ENCODE results near the gene RASA4.
"Not testable (repeated sequence)": the region's sequence is repeated elsewhere in the genome, so short reads cannot be mapped to it uniquely, and the experiment has no call there.

The RASA4 gene

DNA sequence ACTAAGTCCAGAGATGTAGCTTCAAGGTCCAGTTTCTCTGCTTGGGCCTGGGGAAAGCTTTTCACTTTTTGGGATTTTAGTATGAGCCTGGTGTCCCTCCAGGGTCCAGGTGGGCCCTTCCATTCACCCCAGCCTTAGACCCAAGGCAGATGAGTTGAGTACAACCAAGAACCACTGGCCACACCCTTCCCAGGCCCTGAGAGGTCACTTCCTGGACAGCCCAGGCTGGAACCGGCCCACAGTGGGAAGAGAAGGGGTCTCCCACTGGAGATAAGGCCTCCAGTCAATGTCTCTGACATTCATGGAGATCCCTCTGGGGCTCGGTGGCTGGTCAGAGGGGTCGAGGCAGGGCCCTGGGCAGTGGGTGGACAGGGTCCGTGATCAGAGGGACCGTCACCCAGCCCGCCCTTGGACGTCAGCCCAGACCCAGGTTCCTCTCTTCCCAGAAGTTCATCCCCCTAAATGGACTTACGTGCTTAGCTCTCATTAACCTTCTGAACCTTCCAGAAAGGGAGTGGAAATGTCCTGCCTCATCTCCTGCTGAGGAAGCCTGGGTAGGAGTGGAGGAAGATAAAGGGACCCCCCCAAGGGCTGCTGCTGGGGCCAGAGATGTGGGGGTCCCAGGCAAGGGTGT, 10.8 kb upstream of the RASA4 start:
- H3K27me3 ChIP-seq (ENCODE audit: insufficient read depth, low read length); H3K79me2 ChIP-seq (ENCODE audit: control insufficient read depth, insufficient read depth, low read length, unreplicated experiment); H3K27ac ChIP-seq (ENCODE audit: low read depth, low read length); H3K4me1 ChIP-seq (ENCODE audit: control insufficient read depth, insufficient read depth, low read length, unreplicated experiment); H3K36me3 ChIP-seq (ENCODE audit: insufficient read depth, low read length); H2AFZ ChIP-seq (ENCODE audit: low read length, unreplicated experiment); H3K4me3 ChIP-seq (ENCODE audit: low read depth, low read length): not testable (repeated sequence)

DNA sequence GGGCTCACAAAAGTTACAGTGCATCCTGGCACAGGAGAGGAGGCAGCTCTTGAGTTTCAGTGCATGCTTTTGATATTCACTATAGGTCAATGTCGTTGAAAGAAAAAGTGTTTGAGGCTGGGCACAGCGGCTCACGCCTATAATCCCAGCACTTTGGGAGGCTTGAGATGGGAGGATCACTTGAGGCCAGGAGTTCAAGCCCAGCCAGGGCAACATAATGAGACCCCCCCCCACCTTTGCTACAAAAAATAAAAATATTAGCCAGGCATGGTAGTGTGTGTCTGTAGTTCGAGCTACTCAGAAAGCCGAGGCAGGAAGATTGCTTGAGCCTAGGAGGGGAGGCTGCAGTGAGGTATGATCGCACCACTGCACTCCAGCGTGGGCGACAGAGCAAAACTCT, 1.6 kb upstream of the RASA4 start:
- not testable (repeated sequence) for H3K79me2 ChIP-seq (ENCODE audit: control insufficient read depth, insufficient read depth, low read length, unreplicated experiment); H3K36me3 ChIP-seq (ENCODE audit: insufficient read depth, low read length); H3K4me1 ChIP-seq (ENCODE audit: control insufficient read depth, insufficient read depth, low read length, unreplicated experiment); H3K27me3 ChIP-seq (ENCODE audit: insufficient read depth, low read length); H3K27ac ChIP-seq (ENCODE audit: low read depth, low read length); H2AFZ ChIP-seq (ENCODE audit: low read length, unreplicated experiment); H3K4me3 ChIP-seq (ENCODE audit: low read depth, low read length)

DNA sequence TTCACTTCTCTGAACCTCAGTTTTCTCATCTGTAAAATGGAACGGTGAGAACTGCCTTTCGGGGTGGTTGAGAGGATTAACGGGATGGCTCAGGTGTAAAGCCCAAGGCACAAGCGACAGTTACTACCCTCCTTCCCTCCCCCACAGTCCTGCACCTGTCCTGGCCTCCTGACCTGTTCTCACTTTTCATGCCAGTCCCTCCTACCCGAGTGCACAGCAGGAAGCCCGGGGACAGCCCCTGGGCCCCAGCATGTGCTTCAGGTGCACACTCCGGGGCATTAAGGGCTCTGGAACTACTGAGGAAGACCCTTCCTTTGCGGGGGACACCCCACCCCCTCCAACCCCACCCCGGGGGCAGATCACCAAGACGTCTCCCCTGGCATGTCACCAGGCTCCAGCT, 626 bp downstream of the RASA4 start:
- H3K4me3 ChIP-seq (ENCODE audit: low read depth, low read length); H3K4me1 ChIP-seq (ENCODE audit: control insufficient read depth, insufficient read depth, low read length, unreplicated experiment); H2AFZ ChIP-seq (ENCODE audit: low read length, unreplicated experiment); H3K79me2 ChIP-seq (ENCODE audit: control insufficient read depth, insufficient read depth, low read length, unreplicated experiment); H3K27me3 ChIP-seq (ENCODE audit: insufficient read depth, low read length); H3K27ac ChIP-seq (ENCODE audit: low read depth, low read length); H3K36me3 ChIP-seq (ENCODE audit: insufficient read depth, low read length): not testable (repeated sequence)

DNA sequence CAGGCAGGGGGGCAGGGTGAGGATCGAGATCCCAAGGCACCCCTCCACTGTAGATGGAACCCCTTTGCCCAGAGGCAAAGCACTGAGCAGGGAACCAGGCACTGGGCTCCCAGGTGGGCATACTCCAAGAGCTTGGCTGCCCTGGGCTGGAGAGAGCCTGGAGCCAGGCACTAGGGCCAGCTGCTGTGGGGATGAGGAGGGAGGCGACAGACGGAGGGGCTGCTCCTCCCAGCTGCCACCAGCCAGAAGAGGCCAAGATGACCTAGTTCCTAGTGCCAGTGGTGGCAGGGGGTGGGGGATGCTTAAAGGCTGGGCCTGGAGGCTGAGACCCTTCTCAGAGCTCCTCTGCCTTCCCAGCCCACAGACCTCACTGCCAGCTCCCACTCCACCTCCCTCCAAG, 1.7 kb downstream of the RASA4 start:
- H3K4me3 ChIP-seq (ENCODE audit: low read depth, low read length); H3K79me2 ChIP-seq (ENCODE audit: control insufficient read depth, insufficient read depth, low read length, unreplicated experiment); H3K27me3 ChIP-seq (ENCODE audit: insufficient read depth, low read length); H3K4me1 ChIP-seq (ENCODE audit: control insufficient read depth, insufficient read depth, low read length, unreplicated experiment); H2AFZ ChIP-seq (ENCODE audit: low read length, unreplicated experiment); H3K27ac ChIP-seq (ENCODE audit: low read depth, low read length); H3K36me3 ChIP-seq (ENCODE audit: insufficient read depth, low read length): not testable (repeated sequence)

DNA sequence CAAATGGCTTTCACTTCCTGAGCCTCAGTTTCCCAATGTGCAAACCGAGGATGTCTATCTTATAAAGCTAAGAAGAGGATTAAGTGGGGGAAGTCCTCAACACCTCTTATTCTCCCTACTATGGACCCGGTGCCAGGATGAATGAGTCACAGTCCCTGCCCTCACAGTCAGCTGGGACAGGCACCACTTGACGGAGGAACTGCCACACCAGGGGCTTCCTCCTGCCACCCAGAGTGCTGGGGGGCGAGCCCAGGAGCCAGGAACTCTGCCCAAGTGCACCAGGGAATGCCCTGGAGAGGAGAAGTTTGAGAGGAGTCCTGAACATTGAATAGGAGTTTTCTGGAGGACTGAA, 2.2 kb downstream of the RASA4 start:
- H3K4me1 ChIP-seq (ENCODE audit: control insufficient read depth, insufficient read depth, low read length, unreplicated experiment); H3K4me3 ChIP-seq (ENCODE audit: low read depth, low read length); H2AFZ ChIP-seq (ENCODE audit: low read length, unreplicated experiment); H3K79me2 ChIP-seq (ENCODE audit: control insufficient read depth, insufficient read depth, low read length, unreplicated experiment); H3K36me3 ChIP-seq (ENCODE audit: insufficient read depth, low read length); H3K27ac ChIP-seq (ENCODE audit: low read depth, low read length); H3K27me3 ChIP-seq (ENCODE audit: insufficient read depth, low read length): not testable (repeated sequence)

DNA sequence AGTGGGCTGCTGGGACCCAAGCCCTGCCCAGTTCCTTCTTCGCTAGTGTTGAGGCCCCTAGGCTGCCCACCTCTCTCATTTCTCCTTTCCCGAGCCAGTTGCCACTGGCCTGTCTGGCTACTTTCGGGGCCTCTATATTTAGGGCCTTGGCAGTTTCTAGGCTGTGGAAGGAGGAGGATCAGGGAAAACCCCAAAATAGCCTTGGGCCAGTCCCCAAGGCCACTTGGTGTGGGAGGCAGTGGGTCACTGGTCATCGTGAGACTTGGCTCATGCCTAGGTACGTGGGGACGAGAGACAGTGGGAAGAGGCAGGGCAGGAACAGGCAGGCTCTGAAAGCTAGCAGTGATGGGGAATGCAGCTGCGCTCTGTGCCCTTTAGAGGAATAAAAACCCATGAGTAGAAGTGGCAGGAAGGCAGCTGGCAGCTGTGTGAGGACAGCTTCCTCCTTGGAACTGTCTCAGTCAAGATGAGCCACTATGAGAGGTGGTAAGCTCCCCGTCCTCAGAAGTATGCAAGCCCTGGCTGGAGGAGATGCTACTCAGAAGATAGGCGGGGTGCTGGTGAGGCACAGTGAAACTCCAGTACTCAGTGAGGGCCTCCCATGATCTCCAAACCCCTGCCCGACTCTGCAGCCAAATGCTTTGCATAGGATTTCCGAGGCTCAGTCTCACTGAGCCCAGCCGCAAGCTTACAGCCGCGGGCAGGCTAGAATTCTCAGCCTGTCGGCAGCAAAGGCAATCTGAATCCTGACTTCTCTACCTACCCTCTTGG, 2.8 kb downstream of the RASA4 start:
- not testable (repeated sequence) for H3K79me2 ChIP-seq (ENCODE audit: control insufficient read depth, insufficient read depth, low read length, unreplicated experiment); H3K27me3 ChIP-seq (ENCODE audit: insufficient read depth, low read length); H3K36me3 ChIP-seq (ENCODE audit: insufficient read depth, low read length); H3K4me1 ChIP-seq (ENCODE audit: control insufficient read depth, insufficient read depth, low read length, unreplicated experiment); H3K27ac ChIP-seq (ENCODE audit: low read depth, low read length); H2AFZ ChIP-seq (ENCODE audit: low read length, unreplicated experiment); H3K4me3 ChIP-seq (ENCODE audit: low read depth, low read length)

DNA sequence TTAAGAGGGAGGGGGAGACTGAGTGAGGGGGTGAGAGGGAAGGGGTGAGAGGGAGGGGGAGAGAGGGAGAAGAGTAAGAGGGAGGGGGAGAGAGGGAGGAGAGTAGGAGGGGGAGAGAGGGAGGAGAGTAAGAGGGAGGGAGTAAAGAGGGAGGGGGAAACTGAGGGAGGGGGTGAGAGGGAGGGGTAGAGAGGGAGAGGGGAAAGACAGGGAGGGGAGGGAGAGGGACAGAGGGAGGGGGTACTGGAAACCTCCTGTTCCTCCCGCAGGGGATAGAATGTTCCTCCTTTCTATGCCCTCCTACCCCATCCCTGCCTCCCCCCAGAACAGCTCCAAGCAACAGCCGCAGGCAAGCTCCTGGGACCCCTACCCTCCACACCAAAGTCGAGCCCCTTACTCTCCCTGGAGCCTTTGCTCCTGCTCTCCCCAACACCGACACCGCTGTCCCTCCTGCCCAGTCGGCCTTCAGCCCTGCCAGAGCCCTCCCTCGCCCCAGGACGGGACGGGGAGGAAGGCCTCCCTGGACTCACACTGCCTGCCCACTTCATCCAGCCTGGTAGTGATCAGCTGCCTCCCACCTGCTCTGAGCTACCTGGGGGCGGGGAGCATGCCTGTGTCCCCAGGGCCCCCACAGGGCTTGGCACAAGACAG, 4.8 kb downstream of the RASA4 start:
- not testable (repeated sequence) for H3K4me1 ChIP-seq (ENCODE audit: control insufficient read depth, insufficient read depth, low read length, unreplicated experiment); H3K79me2 ChIP-seq (ENCODE audit: control insufficient read depth, insufficient read depth, low read length, unreplicated experiment); H3K27me3 ChIP-seq (ENCODE audit: insufficient read depth, low read length); H3K4me3 ChIP-seq (ENCODE audit: low read depth, low read length); H3K36me3 ChIP-seq (ENCODE audit: insufficient read depth, low read length); H2AFZ ChIP-seq (ENCODE audit: low read length, unreplicated experiment); H3K27ac ChIP-seq (ENCODE audit: low read depth, low read length)

DNA sequence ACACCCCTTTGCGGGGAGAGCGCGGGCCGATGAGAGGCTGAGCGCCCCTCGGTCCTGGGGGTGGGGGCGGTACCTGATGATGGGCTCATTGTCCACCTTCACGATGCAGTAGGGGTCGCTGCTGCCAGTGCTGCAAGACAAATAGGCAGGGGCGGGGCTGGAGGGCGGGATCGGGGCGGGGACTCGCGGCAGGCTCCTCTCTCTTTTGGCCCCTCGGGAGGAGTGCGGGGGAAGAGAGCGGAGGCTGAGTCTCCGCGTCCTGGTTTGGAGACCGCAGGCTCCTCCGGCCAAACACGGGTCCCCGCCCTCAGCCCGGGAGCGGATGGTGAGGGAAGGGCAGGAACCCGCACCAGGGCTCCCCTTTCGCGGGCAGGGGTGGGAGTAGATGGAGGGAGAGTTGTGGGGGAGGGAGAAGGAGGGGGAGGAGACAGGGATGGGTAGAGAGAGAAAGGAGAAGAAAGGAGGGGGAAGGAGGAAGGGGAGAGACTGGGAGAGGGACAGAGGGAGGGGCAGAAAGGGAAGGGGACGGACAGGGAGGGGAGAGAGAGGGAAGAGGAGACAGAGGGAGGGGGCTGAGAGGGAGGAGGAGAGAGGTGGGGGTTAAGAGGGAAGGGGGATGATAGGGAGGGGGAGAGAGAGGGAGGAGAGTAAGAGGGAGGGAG, 5.4 kb downstream of the RASA4 start:
- H3K27me3 ChIP-seq (ENCODE audit: insufficient read depth, low read length); H3K36me3 ChIP-seq (ENCODE audit: insufficient read depth, low read length); H3K4me1 ChIP-seq (ENCODE audit: control insufficient read depth, insufficient read depth, low read length, unreplicated experiment); H3K79me2 ChIP-seq (ENCODE audit: control insufficient read depth, insufficient read depth, low read length, unreplicated experiment); H3K27ac ChIP-seq (ENCODE audit: low read depth, low read length); H3K4me3 ChIP-seq (ENCODE audit: low read depth, low read length); H2AFZ ChIP-seq (ENCODE audit: low read length, unreplicated experiment): not testable (repeated sequence)

DNA sequence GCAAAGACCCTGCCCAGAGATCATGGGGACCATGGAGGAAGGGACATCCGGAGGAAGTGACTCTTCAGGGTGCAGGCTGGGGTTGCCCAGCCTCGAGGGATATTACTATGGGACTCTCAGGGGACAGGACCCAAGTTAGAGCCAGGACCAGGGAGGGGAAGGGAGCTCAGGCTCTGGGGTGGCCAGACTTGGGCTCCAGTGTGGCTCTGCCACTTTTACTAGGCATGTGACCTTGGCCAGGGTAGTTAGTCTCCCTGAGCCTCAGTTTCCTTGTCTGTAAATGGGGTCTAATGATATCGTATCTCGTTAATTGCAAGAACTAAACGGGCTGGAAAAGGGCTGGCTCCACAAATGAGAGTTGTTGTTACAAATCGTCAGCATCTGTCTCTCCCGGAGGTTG, 6.1 kb downstream of the RASA4 start:
- not testable (repeated sequence) for H3K27ac ChIP-seq (ENCODE audit: low read depth, low read length); H3K36me3 ChIP-seq (ENCODE audit: insufficient read depth, low read length); H3K4me3 ChIP-seq (ENCODE audit: low read depth, low read length); H3K79me2 ChIP-seq (ENCODE audit: control insufficient read depth, insufficient read depth, low read length, unreplicated experiment); H2AFZ ChIP-seq (ENCODE audit: low read length, unreplicated experiment); H3K4me1 ChIP-seq (ENCODE audit: control insufficient read depth, insufficient read depth, low read length, unreplicated experiment); H3K27me3 ChIP-seq (ENCODE audit: insufficient read depth, low read length)

DNA sequence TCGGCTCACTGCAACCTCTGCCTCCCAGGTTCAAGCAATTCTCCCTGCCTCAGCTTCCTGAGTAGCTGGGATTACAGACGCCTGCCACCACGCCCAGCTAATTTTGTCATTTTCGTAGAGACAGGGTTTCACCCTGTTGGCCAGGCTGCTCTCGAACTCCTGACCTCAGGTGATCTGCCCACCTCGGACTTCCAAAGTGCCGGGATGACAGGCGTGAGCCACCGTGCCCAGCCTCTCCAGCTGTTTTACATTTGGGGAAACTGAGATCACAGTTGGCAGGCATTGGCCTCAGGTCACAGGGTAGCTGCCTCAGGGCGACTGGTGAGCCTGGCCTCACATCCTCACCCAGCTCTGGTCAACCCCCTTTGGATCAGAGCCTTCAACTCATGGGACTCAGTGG, 6.8 kb downstream of the RASA4 start:
- not testable (repeated sequence) for H3K27ac ChIP-seq (ENCODE audit: low read depth, low read length); H3K27me3 ChIP-seq (ENCODE audit: insufficient read depth, low read length); H2AFZ ChIP-seq (ENCODE audit: low read length, unreplicated experiment); H3K4me1 ChIP-seq (ENCODE audit: control insufficient read depth, insufficient read depth, low read length, unreplicated experiment); H3K36me3 ChIP-seq (ENCODE audit: insufficient read depth, low read length); H3K79me2 ChIP-seq (ENCODE audit: control insufficient read depth, insufficient read depth, low read length, unreplicated experiment); H3K4me3 ChIP-seq (ENCODE audit: low read depth, low read length)

DNA sequence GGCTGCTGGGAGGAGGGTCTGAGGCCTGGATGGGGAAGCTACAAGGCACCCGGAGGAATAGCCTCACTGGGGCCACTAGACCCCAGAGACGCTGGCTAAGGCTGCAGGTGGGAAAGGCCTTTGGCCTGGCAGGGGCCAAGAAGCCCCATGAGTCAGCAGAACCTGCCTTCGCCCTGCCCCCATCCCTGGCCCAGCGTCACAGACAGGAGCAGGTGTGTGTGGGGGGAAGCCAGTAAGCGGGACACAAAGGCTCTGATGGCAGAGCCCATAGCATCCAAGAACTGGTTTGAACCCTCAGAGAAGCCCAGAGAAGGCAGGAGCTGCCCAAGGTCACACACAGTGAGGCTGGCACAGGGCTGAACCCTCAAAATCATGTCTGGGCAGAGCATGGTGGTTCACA, 9.7 kb downstream of the RASA4 start:
- not testable (repeated sequence) for H2AFZ ChIP-seq (ENCODE audit: low read length, unreplicated experiment); H3K4me1 ChIP-seq (ENCODE audit: control insufficient read depth, insufficient read depth, low read length, unreplicated experiment); H3K4me3 ChIP-seq (ENCODE audit: low read depth, low read length); H3K27ac ChIP-seq (ENCODE audit: low read depth, low read length); H3K79me2 ChIP-seq (ENCODE audit: control insufficient read depth, insufficient read depth, low read length, unreplicated experiment); H3K36me3 ChIP-seq (ENCODE audit: insufficient read depth, low read length); H3K27me3 ChIP-seq (ENCODE audit: insufficient read depth, low read length)
